ENCODE measurements around the gene BATF3. TPM values are rescaled to one million over a fixed set of nuclear protein-coding genes. Genes with fewer than 3 reads are reported as not detected.

BATF3 gene
- total RNA-seq, 4 donors from 2014 or later, result 1.2 to 1.6 (median 1.2) TPM

- no peak for DNase-seq
- no peaks in the 10 kb centered on the region for H3K27me3 ChIP-seq
- intact Hi-C loops (cut with DNase I), result no loop called here
- no peak overlapping the region for H3K27ac ChIP-seq
- TF ChIP-seq POLR2A (IDR thresholded peaks at IDR 0.05) (no peak), CTCF (IDR thresholded peaks at IDR 0.05) (no peak)
- no peak overlapping the region for H3K4me3 ChIP-seq (replicated peaks in 1 of 3)
- no peaks in the 10 kb centered on the region for H3K4me1 ChIP-seq
- WGBS, 2 donors, result 69 to 76% methylated on average over 10 to 11 of the region's 11 CpGs
- no peaks in the 10 kb centered on the region for H3K9me3 ChIP-seq
- H3K36me3 ChIP-seq, result no peaks in the 10 kb centered on the region
Observed at GRCh38 chr1:212678456-212679410, 20.9 kb downstream of the BATF3 start.

- no peaks in the 10 kb centered on the region for H3K9me3 ChIP-seq
- 76 to 85% methylated on average over 4 of the region's 4 CpGs for WGBS, 2 donors
- intact Hi-C loops (cut with DNase I), result no loop called here
- H3K27ac ChIP-seq, result no peak overlapping the region
- no peaks in the 10 kb centered on the region for H3K36me3 ChIP-seq
- no peaks in the 10 kb centered on the region for H3K4me1 ChIP-seq
- no peak for TF ChIP-seq POLR2A (IDR thresholded peaks at IDR 0.05)
- TF ChIP-seq CTCF (IDR thresholded peaks at IDR 0.05), result no peak
- no peak for DNase-seq
- H3K27me3 ChIP-seq, result no peaks in the 10 kb centered on the region
- no peak overlapping the region for H3K4me3 ChIP-seq (replicated peaks in 1 of 3)
Observed at GRCh38 chr1:212677573-212677972, 22.1 kb downstream of the BATF3 start.

GRCh38 chr1:212677136-212677535 is 22.5 kb downstream of the BATF3 start:
- 83 to 85% methylated on average over 4 of the region's 4 CpGs for WGBS, 2 donors
- no peaks in the 10 kb centered on the region for H3K4me1 ChIP-seq

GRCh38 chr1:212675675-212676074 is 24.0 kb downstream of the BATF3 start:
- no peak for DNase-seq
- intact Hi-C loops (cut with DNase I), result no loop called here
- Histone ChIP-seq H3K9me3 (no peaks in the 10 kb centered on the region), H3K4me1 (peaks cover 0 to 10% of the 10 kb centered on the region in 2 donors), H3K27ac (no peak overlapping the region), H3K4me3 (replicated peaks in 1 of 3) (no peak overlapping the region), H3K36me3 (no peaks in the 10 kb centered on the region), H3K27me3 (no peaks in the 10 kb centered on the region)
- 87 to 88% methylated on average over 3 of the region's 3 CpGs for WGBS, 2 donors
- TF ChIP-seq POLR2A (IDR thresholded peaks at IDR 0.05), result no peak
- TF ChIP-seq CTCF (IDR thresholded peaks at IDR 0.05), result no peak

More at GRCh38 chr1:212677136-212677535, 22.5 kb downstream of the BATF3 start:
- Histone ChIP-seq H3K9me3 (no peaks in the 10 kb centered on the region), H3K36me3 (no peaks in the 10 kb centered on the region), H3K4me3 (replicated peaks in 1 of 3) (no peak overlapping the region), H3K27ac (no peak overlapping the region), H3K27me3 (no peaks in the 10 kb centered on the region)
- TF ChIP-seq POLR2A (IDR thresholded peaks at IDR 0.05), result no peak
- no peak for TF ChIP-seq CTCF (IDR thresholded peaks at IDR 0.05)
- no peak for DNase-seq
- intact Hi-C loops (cut with DNase I), result no loop called here

- DNase-seq, result no peak
- WGBS, 2 donors, result 95 to 96% methylated on average over 3 of the region's 3 CpGs
- TF ChIP-seq CTCF (IDR thresholded peaks at IDR 0.05) (no peak), POLR2A (IDR thresholded peaks at IDR 0.05) (no peak)
Observed at GRCh38 chr1:212674872-212675271, 24.8 kb downstream of the BATF3 start.

More at GRCh38 chr1:212674872-212675271, 24.8 kb downstream of the BATF3 start:
- Histone ChIP-seq H3K27ac (no peak overlapping the region), H3K36me3 (no peaks in the 10 kb centered on the region), H3K9me3 (no peaks in the 10 kb centered on the region), H3K27me3 (no peaks in the 10 kb centered on the region), H3K4me3 (replicated peaks in 1 of 3) (no peak overlapping the region), H3K4me1 (peaks cover 0 to 10% of the 10 kb centered on the region in 2 donors)
- intact Hi-C loops (cut with DNase I), result no loop called here

Measured in thyroid gland (tissue), 4 donors.